Hepatocyte (in vitro differentiated cells): ENCODE results near the gene DNAJC30. TPM values are rescaled to one million over a fixed set of nuclear protein-coding genes. Genes with fewer than 3 reads are reported as not detected.

Experiments used
- DNase-seq: peaks from one replicate; pipeline ENCODE4 v3.0.0-alpha.2; 2016; ENCODE audit warnings: low spot score
- H2AFZ ChIP-seq: fragments of 200-600 bp; sonication (generic); 2 replicates; pipeline ENCODE4 v1.6.0; 2016; ENCODE audit warnings: antibody characterized with exemption, mild to moderate bottlenecking
- H3K27ac ChIP-seq: fragments of 200-600 bp; sonication (generic); 2 replicates; pipeline ENCODE4 v1.5.1; 2016; ENCODE audit warnings: mild to moderate bottlenecking
- H3K27me3 ChIP-seq: fragments of 200-600 bp; sonication (generic); 2 replicates; pipeline ENCODE4 v1.6.1; 2016
- H3K36me3 ChIP-seq: fragments of 200-600 bp; sonication (generic); replicated peaks from 2 replicates; pipeline ENCODE4 v1.5.1; 2016; ENCODE audit warnings: low read depth; ENCODE audit not compliant: insufficient read depth
- H3K4me1 ChIP-seq: fragments of 200-600 bp; sonication (generic); 2 replicates; pipeline ENCODE4 v1.5.1; 2016; ENCODE audit warnings: mild to moderate bottlenecking, moderate library complexity; ENCODE audit not compliant: insufficient read depth
- H3K4me2 ChIP-seq: fragments of 200-600 bp; sonication (generic); 2 replicates; pipeline ENCODE4 v1.6.0; 2016
- H3K4me3 ChIP-seq: fragments of 200-600 bp; sonication (generic); 2 replicates; pipeline ENCODE4 v1.5.1; 2016; ENCODE audit warnings: mild to moderate bottlenecking
- H3K79me2 ChIP-seq: fragments of 200-600 bp; sonication (generic); 2 replicates; pipeline ENCODE4 v1.6.0; 2017; ENCODE audit warnings: mild to moderate bottlenecking
- H3K9me2 ChIP-seq: fragments of 200-600 bp; sonication (generic); replicated peaks from 2 replicates; pipeline ENCODE4 v1.6.0; 2017; ENCODE audit warnings: mild to moderate bottlenecking; ENCODE audit not compliant: insufficient read depth
- H3K9me3 ChIP-seq: fragments of 200-600 bp; sonication (generic); 2 replicates; pipeline ENCODE4 v1.5.1; 2016; ENCODE audit warnings: low read depth, mild to moderate bottlenecking
- H4K20me1 ChIP-seq: fragments of 200-600 bp; sonication (generic); 2 replicates; pipeline ENCODE4 v1.6.0; 2016; ENCODE audit warnings: mild to moderate bottlenecking; ENCODE audit not compliant: insufficient read depth, poor library complexity, severe bottlenecking
- CTCF ChIP-seq: fragments of 200-600 bp; sonication (generic); IDR thresholded peaks from 2 replicates; pipeline ENCODE4 v1.5.1; 2016; ENCODE audit warnings: antibody characterized with exemption, mild to moderate bottlenecking; ENCODE audit not compliant: poor library complexity
- EZH2 ChIP-seq: fragments of 200-600 bp; sonication (generic); IDR thresholded peaks from 2 replicates; pipeline ENCODE4 v1.6.1; 2016; ENCODE audit warnings: antibody characterized with exemption, mild to moderate bottlenecking, borderline replicate concordance
- EZH2phosphoT487 ChIP-seq: fragments of 200-600 bp; sonication (generic); IDR thresholded peaks from one replicate; pipeline ENCODE4 v1.6.1; 2018; ENCODE audit warnings: antibody characterized with exemption, mild to moderate bottlenecking, low read depth, moderate library complexity; ENCODE audit not compliant: unreplicated experiment, severe bottlenecking
- WGBS: methylation state at CpG from one replicate; pipeline ENCODE4 v1.1.6; 2016; ENCODE audit warnings: low lambda C conversion rate; ENCODE audit errors: missing lambda C conversion rate; 5-methylcytosine and 5-hydroxymethylcytosine counted together
- polyA plus RNA-seq: library from polyadenylated mRNA; unstranded; fragments of >200 nt; fragmentation: Nextera tagmentation; extraction: Ambion mirVana; gene quantifications from 2 replicates; pipeline ENCODE4 v1.2.1, GENCODE V29; 2016
- total RNA-seq: library from RNA; depleted of rRNA; stranded (reverse); fragments of >200 nt; gene quantifications from 2 replicates; pipeline ENCODE4 v1.2.3, GENCODE V29; 2014

DNAJC30 gene
- total and polyA plus RNA-seq, 2 experiments from 2014 or later, result 3.0 to 13.9 TPM

DNA sequence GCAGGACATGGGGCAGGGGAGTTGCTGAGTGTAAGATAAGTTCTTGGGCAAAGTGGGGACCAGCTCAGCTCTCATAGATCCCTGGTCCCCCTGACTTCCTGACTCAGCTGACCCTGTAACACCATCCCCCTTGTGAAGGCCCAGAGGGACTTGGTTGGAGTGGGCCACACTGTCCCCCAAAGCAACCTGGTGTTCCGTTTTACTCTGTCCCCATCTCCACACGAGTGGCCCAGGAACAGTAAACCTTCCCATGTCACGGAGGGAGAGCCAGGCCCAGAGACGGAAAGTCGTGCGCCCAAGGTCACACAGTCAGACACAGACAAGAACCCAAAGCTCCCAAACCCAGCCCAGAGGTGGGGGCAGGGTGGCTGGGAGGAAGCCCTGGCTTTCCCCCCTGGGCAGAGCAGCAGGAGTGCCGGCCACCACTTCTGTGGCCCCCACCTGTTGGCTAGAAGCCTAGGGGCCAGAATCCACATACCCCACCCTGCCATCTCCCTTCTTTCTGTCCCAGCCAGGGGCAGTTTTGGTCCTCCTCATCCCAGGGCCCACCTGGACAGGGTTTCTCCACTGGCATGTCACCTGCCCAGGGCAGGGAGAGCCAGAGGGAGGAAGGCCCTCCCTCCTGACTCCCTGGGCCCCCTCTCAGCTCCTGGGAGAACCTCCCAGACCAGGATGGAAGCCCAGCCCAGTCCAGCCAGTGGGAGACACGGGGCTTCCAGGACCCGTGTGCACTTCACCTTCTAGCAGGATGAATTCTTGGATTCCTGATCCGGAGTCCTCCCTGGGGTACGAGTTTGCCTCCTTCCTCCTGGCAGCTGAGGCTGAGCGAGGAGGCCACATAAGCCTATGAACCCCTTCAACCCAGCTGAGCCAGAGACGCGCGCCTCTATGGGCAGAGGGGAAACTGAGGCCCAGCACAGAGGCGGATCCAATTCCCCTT lies 36.2 kb downstream of the DNAJC30 start:
- Histone ChIP-seq H3K4me1 (peaks cover 6% of the 10 kb centered on the region), H3K27ac (peak overlapping the region; percentile 57), H4K20me1 (no peaks in the 10 kb centered on the region), H3K4me2 (peak overlapping the region; percentile 95), H3K4me3 (no peak overlapping the region), H3K9me2 (no peaks in the 10 kb centered on the region), H3K79me2 (no peaks in the 10 kb centered on the region), H3K9me3 (no peaks in the 10 kb centered on the region), H2AFZ (no peak overlapping the region), H3K27me3 (peaks cover 28% of the 10 kb centered on the region), H3K36me3 (no peaks in the 10 kb centered on the region)
- no peak for TF ChIP-seq EZH2
- no peak for TF ChIP-seq CTCF
- no peak for TF ChIP-seq EZH2phosphoT487
- DNase-seq, result no peak
- WGBS, result 50% methylated on average over 16 of the region's 16 CpGs

GRCh38 chr7:73645643-73646174 lies 37.5 kb downstream of the DNAJC30 start:
- TF ChIP-seq EZH2 (no peak), CTCF (no peak), EZH2phosphoT487 (no peak)
- DNase-seq, result no peak
- Histone ChIP-seq H3K4me1 (peaks cover 6% of the 10 kb centered on the region), H3K79me2 (no peaks in the 10 kb centered on the region), H3K4me3 (no peak overlapping the region), H3K27ac (no peak overlapping the region), H2AFZ (no peak overlapping the region), H3K27me3 (peaks cover 26% of the 10 kb centered on the region), H4K20me1 (no peaks in the 10 kb centered on the region), H3K36me3 (no peaks in the 10 kb centered on the region), H3K9me2 (no peaks in the 10 kb centered on the region), H3K4me2 (no peak overlapping the region), H3K9me3 (no peaks in the 10 kb centered on the region)
- WGBS, result 73% methylated on average over 4 of the region's 4 CpGs

GRCh38 chr7:73644688-73645286 lies 38.5 kb downstream of the DNAJC30 start:
- TF ChIP-seq EZH2phosphoT487 (no peak), EZH2 (no peak), CTCF (no peak)

More at GRCh38 chr7:73644688-73645286, 38.5 kb downstream of the DNAJC30 start:
- no peak overlapping the region for H2AFZ ChIP-seq
- H3K4me2 ChIP-seq, result no peak overlapping the region
- H3K9me3 ChIP-seq, result no peaks in the 10 kb centered on the region
- peaks cover 25% of the 10 kb centered on the region for H3K27me3 ChIP-seq
- peaks cover 6% of the 10 kb centered on the region for H3K4me1 ChIP-seq
- no peaks in the 10 kb centered on the region for H3K79me2 ChIP-seq
- no peak overlapping the region for H3K4me3 ChIP-seq
- H3K9me2 ChIP-seq, result no peaks in the 10 kb centered on the region
- no peak for DNase-seq
- no peak overlapping the region for H3K27ac ChIP-seq
- H4K20me1 ChIP-seq, result no peaks in the 10 kb centered on the region
- WGBS, result 68% methylated on average over 5 of the region's 5 CpGs
- no peaks in the 10 kb centered on the region for H3K36me3 ChIP-seq
